T47D (cell line): ENCODE results near the gene HPS5.
"Not testable (repeated sequence)": the region's sequence is repeated elsewhere in the genome, so short reads cannot be mapped to it uniquely, and the experiment has no call there.

Experiments
- DNase-seq, 2 experiments: peaks; one replicate each; pipeline versions ENCODE4 v3.0.0 to v3.0.0-alpha.2; 2011 to 2012; ENCODE audit warnings: low read depth in 1 of 2, low spot score in 1 of 2
- JUND ChIP-seq: IDR thresholded peaks from 2 replicates; pipeline ENCODE4 v1.6.1; 2012; ENCODE audit warnings: low read depth
- in situ Hi-C: cut with HindIII; loops from 2 replicates; pipeline ENCODE4 v1.10.0; 2016; ENCODE audit warnings: low sequenced_read_pairs, low pct_unique_long_range_greater_than_20kb

The HPS5 gene

DNA sequence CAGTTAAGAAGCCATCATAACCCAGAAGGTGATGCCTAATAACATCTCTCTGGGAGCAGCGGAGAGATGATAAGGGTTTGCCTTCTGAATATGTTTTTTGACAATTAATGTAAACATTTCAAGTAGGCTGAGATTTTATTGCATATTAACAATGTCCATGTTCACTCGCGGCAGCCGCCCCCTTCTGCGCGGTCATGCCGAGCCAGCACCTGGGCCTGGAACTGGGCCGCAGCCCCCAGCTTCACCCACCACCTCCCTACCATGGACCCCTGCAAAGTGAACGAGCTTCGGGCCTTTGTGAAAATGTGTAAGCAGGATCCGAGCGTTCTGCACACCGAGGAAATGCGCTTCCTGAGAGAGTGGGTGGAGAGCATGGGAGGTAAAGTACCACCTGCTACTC is 60.2 kb downstream of the HPS5 start:
- in situ Hi-C loops: no loop called here
- TF ChIP-seq JUND: no peak
- no peak for DNase-seq

DNA sequence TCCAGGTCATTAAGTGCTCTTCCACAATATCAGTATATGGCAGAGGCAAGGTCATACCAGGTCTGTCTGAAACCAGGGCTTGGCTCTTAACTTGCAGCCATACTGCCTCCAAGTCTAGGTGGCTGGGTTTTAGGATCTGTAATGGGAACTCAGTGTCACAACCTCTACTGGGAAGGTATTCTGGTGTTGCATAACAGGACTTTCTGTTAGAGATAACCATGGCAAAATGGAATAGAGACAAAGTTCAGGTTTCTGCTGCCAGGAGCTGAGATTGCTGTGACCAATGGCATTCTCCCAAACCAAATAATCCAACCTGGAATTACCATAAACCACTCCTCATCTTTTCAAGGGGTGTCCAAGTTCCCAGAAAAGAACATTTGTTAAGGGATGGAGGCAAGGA is 62.7 kb downstream of the HPS5 start:
- DNase-seq: no peak
- TF ChIP-seq JUND: no peak
- in situ Hi-C loops: no loop called here

DNA sequence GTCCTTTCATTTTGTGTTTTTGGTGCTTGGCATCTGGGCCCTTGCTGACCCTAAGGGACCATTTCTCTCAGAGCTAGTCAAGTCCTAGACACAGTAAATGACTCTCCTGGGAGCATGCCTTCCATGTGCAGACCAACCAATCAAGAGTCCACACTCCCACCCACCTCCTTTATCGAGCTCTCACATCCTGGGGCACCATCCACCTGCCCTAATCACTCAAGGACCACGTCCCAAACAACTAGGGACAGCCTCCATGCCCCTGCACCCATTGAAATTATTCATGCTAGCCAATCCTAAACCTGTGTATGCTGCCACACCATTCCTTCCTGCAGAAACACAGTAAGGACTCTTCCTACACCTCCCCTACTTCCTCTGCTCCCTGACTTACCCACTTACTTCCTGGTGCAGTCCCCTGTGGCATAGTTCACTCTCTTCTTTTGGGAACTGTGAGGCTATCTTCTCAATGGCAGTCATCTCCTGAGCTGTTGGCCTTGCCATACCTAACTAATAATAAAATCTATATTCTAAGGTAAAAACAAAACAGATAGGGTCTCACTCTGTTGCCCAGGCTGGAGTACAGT is 67.1 kb downstream of the HPS5 start:
- TF ChIP-seq JUND: no peak
- in situ Hi-C loops: no loop called here
- DNase-seq: no peak

DNA sequence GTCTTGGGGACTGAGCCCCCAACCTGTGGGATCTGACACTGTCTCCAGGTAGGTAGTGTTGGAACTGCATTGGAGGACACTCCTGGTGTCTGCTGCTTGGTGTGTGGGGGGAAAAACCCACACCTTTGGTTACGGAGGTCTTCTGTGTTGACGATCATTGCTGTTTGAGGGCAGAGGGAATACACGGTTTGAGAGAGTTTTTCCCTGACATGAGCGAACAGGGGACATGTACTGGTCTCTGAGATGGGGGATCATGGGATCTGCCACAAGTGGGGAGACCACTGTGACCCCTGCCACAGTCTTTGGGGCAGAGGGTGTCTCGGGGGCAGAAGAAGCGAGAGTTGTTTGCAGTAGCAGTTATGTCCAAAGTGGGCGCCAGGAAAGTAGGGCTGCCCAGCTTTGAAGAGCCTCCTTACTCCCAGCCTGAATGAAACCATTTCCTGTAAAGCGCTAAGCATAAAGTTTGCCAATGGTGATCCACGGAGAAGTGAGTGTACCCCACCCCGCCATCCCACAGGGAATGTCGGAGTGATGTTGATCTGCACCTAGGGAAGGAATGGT is 68.1 kb downstream of the HPS5 start:
- no peak for TF ChIP-seq JUND
- in situ Hi-C loops: no loop called here
- no peak for DNase-seq

DNA sequence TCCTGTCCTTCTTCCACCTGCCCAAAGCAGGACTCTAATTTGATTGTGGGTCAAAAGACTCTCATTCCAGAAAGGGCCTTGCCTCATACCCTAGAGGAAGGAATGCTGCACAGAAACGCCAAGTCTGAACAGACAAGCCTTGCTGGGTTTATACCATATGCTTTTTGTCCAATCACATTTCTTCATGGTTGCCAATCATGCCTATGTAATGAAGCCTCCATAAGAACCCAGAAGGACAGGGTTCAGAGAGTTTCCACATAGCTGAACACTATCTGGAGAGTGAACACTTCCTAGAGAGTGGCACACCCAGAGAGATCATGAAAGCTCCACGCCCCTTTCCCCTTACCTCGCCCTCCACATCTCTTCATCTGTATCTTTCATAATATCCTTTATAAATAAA is 68.7 kb downstream of the HPS5 start:
- in situ Hi-C loops: no loop called here
- no peak for TF ChIP-seq JUND
- peak in 1 of 2 experiments; percentile 6 for DNase-seq

DNA sequence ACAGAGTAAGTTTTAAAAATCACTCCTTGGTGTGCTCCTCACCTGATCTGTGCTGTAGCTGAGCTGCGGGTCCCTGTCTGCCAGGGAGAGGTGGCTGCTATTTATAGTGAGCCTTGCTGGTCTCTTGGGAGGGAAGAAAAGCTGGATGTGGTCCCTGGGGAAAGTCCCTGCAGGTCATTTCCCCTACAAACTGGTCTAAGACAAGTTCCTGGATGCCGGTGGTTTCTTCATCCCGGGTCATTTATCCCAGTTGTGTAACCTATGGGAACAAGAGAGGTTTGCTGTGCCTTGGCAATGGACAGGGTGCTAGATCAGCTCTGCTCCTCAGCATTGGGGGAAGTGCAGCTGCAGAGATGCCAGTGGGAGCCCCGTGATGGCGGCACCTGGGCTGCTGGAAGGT is 73.4 kb downstream of the HPS5 start, which contains the start of gene SAA2:
SAA2 (minus strand) TSS at position 108 of the 400 bp plus-strand sequence. CDS start 657 bp downstream, outside the sequence.
- no peak for TF ChIP-seq JUND
- DNase-seq: no peak
- in situ Hi-C loops: no loop called here

DNA sequence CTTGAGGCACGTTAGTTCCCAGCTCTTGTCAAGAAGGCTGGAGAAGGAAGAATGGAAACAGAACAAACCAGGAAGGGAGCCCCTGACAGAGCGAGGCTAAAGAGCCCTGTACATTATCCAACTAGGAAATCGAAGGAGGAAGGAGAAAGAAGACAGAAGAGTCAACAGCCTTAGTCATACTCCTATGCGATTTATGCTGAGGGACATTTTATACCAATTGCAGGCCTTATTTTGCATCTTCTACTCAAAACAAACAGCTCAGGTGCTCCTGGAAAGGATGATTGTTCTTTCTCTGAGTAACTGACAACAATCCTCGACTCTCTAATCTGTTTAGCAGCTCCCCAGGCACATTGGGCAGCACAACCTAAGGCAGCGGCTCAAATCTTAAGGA is 74.8 kb downstream of the HPS5 start:
- in situ Hi-C loops: not testable (repeated sequence)

DNA sequence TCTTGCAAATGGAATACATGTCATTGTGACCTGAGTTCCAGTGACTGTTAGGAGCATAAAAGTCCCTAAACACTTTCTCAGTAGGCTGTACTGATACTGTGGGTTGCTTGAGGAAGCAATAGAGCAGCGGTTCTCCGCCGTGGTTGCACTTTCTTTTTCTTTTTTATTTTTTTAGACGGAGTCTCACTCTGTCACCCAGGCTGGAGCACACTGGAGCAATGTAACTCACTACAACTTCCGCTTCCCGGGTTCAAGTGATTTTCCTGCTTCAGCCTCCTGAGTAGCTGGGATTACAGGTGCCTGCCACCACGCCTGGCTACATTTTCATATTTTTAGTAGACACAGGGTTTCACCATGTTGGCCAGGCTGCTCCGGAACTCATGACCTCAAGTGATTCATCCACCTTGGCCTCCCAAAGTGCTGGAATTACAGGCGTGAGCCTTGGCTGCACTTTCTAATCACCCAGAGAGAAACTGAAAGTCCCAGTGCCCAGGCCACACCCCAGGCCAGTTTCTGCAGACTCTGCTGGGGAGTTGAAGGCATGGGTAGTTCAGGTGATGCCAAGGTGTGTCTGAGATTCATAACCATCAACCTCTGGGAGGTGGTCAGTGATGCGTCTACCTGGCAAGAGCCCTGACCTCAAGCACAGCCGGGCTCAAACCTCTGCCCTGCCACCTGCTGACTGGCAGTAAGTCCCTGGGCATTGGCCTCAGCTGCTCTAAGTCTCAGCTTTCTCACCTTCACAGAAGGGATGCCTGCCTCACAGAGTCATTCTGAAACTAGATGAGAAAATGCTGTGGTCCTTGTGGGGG is 75.4 kb downstream of the HPS5 start:
- DNase-seq, in situ Hi-C loops: not testable (repeated sequence)

More for the DNA sequence above, 74.8 kb downstream of the HPS5 start:
- DNase-seq: not testable (repeated sequence)

DNA sequence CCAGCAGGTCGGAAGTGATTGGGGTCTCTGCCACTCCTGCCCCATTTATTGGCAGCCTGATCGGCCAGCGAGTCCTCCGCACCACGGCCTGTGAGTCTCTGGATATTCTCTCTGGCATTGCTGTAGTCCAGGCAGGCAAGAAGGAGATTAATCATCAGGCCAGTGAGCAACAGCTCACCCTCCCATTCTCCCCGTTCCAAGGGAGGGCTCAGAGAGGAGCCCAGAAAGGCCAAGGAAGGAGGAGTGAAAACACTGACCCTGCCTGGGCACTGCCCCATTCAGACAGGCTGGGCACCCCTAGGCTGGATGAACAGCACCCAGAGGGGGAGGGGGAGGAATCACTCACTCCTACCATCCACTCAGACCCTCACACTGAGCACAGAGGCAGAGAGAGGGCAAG is 76.5 kb downstream of the HPS5 start:
- DNase-seq: no peak
- TF ChIP-seq JUND: no peak
- in situ Hi-C loops: no loop called here

DNA sequence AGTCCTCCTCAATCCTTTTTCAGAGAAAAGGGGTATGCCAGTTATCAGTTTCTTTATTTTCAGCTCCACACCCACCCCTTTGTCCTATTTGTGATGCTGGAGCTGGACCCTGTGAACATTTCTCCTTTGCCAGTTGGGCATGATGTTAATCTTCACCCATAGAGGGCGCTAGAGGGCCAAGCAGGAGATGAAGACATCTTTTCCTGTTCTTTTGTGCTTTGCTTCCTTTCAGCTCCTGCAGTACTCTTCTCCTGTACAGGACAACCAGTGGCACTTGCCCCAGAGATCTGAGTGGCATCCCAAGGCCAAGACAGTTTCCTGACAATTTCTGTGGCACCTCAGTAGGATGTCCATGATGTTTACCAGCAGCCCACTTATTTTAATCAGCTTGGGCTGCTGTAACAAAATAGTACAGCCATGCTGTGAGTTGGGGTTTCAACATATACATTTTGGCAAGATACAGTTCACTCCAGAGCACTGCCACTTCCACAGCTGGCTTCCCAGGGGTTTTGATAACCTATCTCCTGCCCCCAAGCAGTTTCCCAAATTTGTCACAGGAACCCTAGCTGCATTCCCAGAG is 78.1 kb downstream of the HPS5 start:
- DNase-seq: peak; percentile 15 to 76
- TF ChIP-seq JUND: no peak
- in situ Hi-C loops: no loop called here

DNA sequence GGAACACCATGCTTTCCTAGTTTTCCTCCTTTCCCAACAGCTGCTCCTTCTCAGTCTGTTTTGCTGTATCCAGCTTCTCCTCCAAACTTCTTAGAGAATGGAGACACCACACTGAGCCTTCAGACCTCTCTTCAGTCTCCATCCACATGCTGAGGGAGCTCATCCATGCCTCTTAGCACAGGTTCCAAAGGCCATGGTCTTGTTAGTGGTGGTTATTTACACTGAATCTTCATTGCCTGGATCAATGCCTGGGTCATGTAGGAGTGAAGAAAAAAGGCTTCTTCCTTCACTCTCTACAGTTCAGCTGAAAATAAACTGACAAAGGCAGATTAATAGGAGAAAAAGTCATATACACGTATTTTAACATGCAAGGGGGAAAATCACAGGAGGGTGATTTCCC is 82.3 kb downstream of the HPS5 start:
- DNase-seq: no peak
- in situ Hi-C loops: no loop called here
- no peak for TF ChIP-seq JUND

DNA sequence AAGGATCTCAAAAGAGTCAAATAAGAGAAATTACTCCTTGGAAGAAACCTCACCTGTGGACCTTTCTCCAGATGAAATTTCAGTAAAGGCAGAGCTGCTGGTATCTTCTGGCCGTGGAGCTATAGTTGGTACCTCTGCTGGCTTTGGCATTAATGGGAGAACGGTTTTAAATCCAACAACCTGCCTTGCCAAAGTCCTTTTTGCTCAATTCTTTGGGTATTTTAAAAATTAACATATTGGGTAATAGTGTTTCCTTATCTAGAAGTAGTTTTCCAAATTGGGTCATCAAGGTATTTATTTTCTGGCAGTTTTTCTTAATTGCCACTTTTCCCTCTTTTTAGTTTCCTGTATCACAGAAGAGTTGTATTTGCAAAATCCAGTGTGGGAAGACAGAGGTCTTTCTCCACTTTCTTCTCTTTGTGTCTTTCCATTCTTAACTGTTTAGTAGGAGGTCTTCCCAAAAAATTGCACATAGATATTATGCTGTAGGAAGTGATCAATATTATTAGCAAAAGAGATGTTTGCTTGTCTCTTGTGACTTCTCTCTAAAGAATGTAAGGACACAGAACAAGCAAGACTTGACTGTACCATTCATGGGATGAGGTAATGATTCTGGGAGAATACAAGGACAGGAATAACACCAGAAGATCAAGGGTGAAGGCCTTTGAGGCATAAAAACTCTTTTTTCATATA is 85.1 kb downstream of the HPS5 start, which contains the start of gene SAA4:
SAA4 (minus strand) TSS at position 139 of the 693 bp plus-strand sequence. CDS start 876 bp downstream, outside the sequence.
- no peak for TF ChIP-seq JUND
- in situ Hi-C loops: no loop called here
- DNase-seq: no peak
